Measurements from ENCODE around the gene BOLA3.
"Not testable (repeated sequence)": the region's sequence is repeated elsewhere in the genome, so short reads cannot be mapped to it uniquely, and the experiment has no call there.

DNA sequence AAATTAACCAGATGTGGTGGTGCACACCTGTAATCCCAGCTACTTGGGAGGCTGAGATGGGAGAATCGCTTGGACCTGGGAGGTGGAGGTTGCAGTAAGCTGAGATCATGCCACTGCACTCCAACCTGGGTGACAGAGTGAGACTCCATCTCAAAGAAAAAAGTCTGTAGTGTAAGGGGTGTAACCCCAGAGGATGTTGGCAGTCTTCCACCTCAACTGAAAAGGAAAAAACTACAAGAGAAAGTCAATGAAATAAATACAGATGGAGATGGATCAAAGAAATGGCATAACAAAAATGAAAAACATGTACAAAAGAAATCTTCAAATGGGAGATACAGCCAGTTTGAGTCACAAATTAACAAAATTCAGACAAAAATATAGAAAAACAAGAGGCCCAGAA is 25.9 kb downstream of the BOLA3 start:
- TF ChIP-seq, protein P1, sequence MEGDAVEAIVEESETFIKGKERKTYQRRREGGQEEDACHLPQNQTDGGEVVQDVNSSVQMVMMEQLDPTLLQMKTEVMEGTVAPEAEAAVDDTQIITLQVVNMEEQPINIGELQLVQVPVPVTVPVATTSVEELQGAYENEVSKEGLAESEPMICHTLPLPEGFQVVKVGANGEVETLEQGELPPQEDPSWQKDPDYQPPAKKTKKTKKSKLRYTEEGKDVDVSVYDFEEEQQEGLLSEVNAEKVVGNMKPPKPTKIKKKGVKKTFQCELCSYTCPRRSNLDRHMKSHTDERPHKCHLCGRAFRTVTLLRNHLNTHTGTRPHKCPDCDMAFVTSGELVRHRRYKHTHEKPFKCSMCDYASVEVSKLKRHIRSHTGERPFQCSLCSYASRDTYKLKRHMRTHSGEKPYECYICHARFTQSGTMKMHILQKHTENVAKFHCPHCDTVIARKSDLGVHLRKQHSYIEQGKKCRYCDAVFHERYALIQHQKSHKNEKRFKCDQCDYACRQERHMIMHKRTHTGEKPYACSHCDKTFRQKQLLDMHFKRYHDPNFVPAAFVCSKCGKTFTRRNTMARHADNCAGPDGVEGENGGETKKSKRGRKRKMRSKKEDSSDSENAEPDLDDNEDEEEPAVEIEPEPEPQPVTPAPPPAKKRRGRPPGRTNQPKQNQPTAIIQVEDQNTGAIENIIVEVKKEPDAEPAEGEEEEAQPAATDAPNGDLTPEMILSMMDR (IDR thresholded peaks at IDR 0.05), result not testable (repeated sequence)
- not testable (repeated sequence) for TF ChIP-seq POLR2A (IDR thresholded peaks at IDR 0.05)
